Stimulated activated naive CD4-positive, alpha-beta T cell treated with Interleukin-2 at 50 U/mL for 16 hours (primary cell): ENCODE data around the gene AOX1.
"Not testable (repeated sequence)": the region's sequence is repeated elsewhere in the genome, so short reads cannot be mapped to it uniquely, and the experiment has no call there.

ENCODE experiments used
- DNase-seq: peaks from one replicate; lab custom pipeline; 2025; lab: John Stamatoyannopoulos, UW

The AOX1 gene

GRCh38 chr2:200703127-200703925 lies 117.5 kb downstream of the AOX1 start:
- DNase-seq = peak; percentile 9

- no peak for DNase-seq
These were observed 118.3 kb downstream of the AOX1 start for GRCh38 chr2:200703926-200704637.

GRCh38 chr2:200705305-200706041 lies 119.7 kb downstream of the AOX1 start:
- no peak for DNase-seq

DNA sequence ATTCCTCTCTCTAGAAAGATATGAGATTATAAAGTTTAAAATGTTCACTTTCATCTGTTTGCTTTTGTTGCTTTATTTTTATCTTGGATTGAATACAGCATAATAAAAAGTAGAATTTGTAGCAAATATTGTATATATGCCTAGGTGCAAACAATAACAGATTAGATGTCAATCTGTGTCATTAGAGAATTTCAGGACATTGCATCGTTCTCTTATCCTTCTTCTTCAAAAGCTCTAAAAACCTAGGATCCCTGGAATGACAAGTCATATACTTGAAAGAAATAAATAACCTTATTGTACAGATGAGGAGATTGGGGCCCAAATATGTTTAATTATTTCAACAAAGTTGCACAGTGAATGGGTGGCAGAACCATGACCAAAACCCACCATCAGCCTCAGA lies 123.1 kb downstream of the AOX1 start:
- DNase-seq = no peak

GRCh38 chr2:200713003-200713703 lies 127.3 kb downstream of the AOX1 start:
- peak; percentile 93 for DNase-seq

DNA sequence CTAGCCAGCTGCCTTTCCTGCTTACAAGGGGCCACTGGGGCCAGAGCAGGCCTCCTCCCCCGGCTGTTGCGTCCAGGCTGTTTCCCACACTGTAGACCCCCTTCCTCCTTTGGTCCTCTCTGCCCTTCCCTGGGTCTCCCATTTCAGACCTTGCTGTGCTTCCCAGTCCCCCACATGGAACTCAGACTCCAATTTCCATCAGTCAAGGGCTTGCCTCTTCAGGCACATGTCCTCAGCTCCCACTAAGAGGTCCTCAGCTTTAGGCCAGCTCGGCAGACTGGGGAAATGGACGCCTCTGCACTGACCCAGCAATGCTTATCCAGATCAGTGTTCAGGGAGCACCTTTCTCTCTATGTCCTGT lies 127.9 kb downstream of the AOX1 start:
- DNase-seq = no peak

- not testable (repeated sequence) for DNase-seq
These were observed 129.2 kb downstream of the AOX1 start for GRCh38 chr2:200715014-200715413.

DNA sequence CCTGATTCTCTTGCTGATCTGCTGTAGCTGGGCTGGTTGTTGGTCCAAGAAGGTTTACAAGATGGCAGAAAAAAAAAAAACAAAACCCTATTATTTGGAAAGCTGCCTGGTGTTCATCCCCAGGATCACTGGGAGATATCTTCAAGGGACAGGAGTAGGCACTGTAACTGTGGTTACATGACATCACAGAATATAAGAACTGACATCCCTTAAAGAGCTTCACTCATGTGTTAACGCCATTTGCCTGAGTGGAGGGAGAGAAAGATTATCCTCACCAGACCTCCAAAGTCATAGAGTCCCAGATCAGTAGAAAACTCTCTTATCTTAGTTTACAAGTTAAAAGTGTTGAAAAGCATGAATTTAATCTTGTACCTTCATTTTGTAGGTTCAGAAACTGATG lies 130.6 kb downstream of the AOX1 start:
- DNase-seq = no peak
